GM18870 (cell line): ENCODE measurements around the gene MRM1.

ENCODE experiments used
- ATAC-seq: cut with Tn5 transposase; IDR thresholded peaks from one replicate; pipeline ENCODE4 v1.9.1; 2021; ENCODE audit warnings: moderate library complexity; ENCODE audit not compliant: unreplicated experiment

The MRM1 gene

GRCh38 chr17:36601303-36602029 lies at the start of gene MRM1:
TSS of gene MRM1 (plus strand) at chr17:36601583. CDS start at chr17:36601811, 228 bp downstream.
- ATAC-seq = peak; percentile 56

GRCh38 chr17:36553459-36553858 lies 47.9 kb upstream of the MRM1 start:
- ATAC-seq = no peak

GRCh38 chr17:36566081-36566480 lies 35.3 kb upstream of the MRM1 start:
- ATAC-seq = no peak

GRCh38 chr17:36575028-36575427 lies 26.4 kb upstream of the MRM1 start:
- no peak for ATAC-seq

- ATAC-seq = no peak
Measured at GRCh38 chr17:36576793-36577192, 24.6 kb upstream of the MRM1 start.

GRCh38 chr17:36578671-36579070 lies 22.7 kb upstream of the MRM1 start:
- no peak for ATAC-seq

- no peak for ATAC-seq
Measured at GRCh38 chr17:36583787-36584186, 17.6 kb upstream of the MRM1 start.

- ATAC-seq = no peak
Measured at GRCh38 chr17:36586138-36586537, 15.2 kb upstream of the MRM1 start.

GRCh38 chr17:36590082-36590481 lies 11.3 kb upstream of the MRM1 start:
- ATAC-seq = no peak

GRCh38 chr17:36591434-36592315 lies 9.7 kb upstream of the MRM1 start, which contains the start of gene DHRS11:
TSS of gene DHRS11 (plus strand) at chr17:36591879. CDS start at chr17:36592010, 131 bp downstream.
- ATAC-seq = no peak

- ATAC-seq = no peak
Measured at GRCh38 chr17:36592316-36592715, 9.1 kb upstream of the MRM1 start.

GRCh38 chr17:36592716-36593321 lies 8.6 kb upstream of the MRM1 start:
- no peak for ATAC-seq

GRCh38 chr17:36593656-36594316 lies 7.6 kb upstream of the MRM1 start:
- ATAC-seq = no peak

- no peak for ATAC-seq
Measured at GRCh38 chr17:36594626-36595401, 6.6 kb upstream of the MRM1 start.

GRCh38 chr17:36597226-36597625 lies 4.2 kb upstream of the MRM1 start:
- no peak for ATAC-seq

GRCh38 chr17:36597866-36598777 lies 3.3 kb upstream of the MRM1 start:
- no peak for ATAC-seq

- no peak for ATAC-seq
Measured at GRCh38 chr17:36598951-36599401, 2.4 kb upstream of the MRM1 start.

- no peak for ATAC-seq
Measured at GRCh38 chr17:36599546-36600250, 1.7 kb upstream of the MRM1 start.

- no peak for ATAC-seq
Measured at GRCh38 chr17:36600465-36600864, 918 bp upstream of the MRM1 start.
